Colonic mucosa (tissue), 4 donors: Measurements from ENCODE around the gene CUX1. TPM values are rescaled to one million over a fixed set of nuclear protein-coding genes. Genes with fewer than 3 reads are reported as not detected.
"Not testable (repeated sequence)": the region's sequence is repeated elsewhere in the genome, so short reads cannot be mapped to it uniquely, and the experiment has no call there.

Source experiments
- DNase-seq: peaks from one replicate; pipeline ENCODE4 v3.0.0-alpha.2; 2020
- H3K27ac ChIP-seq: fragments of 200-600 bp; one replicate; pipeline ENCODE4 v1.8.0; 2021
- H3K27me3 ChIP-seq: fragments of 200-600 bp; one replicate; pipeline ENCODE4 v1.8.0; 2021
- H3K36me3 ChIP-seq: fragments of 200-600 bp; one replicate; pipeline ENCODE4 v1.8.0; 2021
- H3K4me1 ChIP-seq: fragments of 200-600 bp; one replicate; pipeline ENCODE4 v1.8.0; 2021; ENCODE audit warnings: mild to moderate bottlenecking
- H3K4me3 ChIP-seq: fragments of 200-600 bp; one replicate; pipeline ENCODE4 v1.8.0; 2021
- H3K9ac ChIP-seq, 2 donors: one replicate each; pipeline ENCODE4 v1.7.0; 2013; ENCODE audit warnings: control low read depth in 2 of 2, low read depth in 2 of 2, low read length in 2 of 2
- H3K9me3 ChIP-seq: fragments of 200-600 bp; one replicate; pipeline ENCODE4 v1.8.0; 2021
- intact Hi-C: fragments of 100-400 bp; cut with DNase I; formaldehyde crosslinking; loops from one replicate; pipeline ENCODE4 v1.14.1; 2022
- total RNA-seq, 2 donors: library from RNA; stranded (reverse); fragmentation: NEBNext Ultra II Directional in 1 of 2; extraction: Animal tissue kit (Norgen Biotek cat#: 25700) in 1 of 2; gene quantifications; one replicate each; pipeline ENCODE4 v1.2.1, GENCODE V29; 2021
- TF ChIP-seq, protein P1 (sequence below): fragments of 200-600 bp; IDR thresholded peaks from one replicate; pipeline ENCODE4 v1.8.0; 2022; ENCODE audit warnings: antibody characterized with exemption, mild to moderate bottlenecking
- donor health status: healthy.
- donor health status: DM: no; HTN: no; CAD: no.
- donor health status: DM: no; HTN: no; CAD: no.

Gene CUX1
- total RNA-seq, 2 donors from 2014 or later: 68.5 to 97.5 TPM

DNA sequence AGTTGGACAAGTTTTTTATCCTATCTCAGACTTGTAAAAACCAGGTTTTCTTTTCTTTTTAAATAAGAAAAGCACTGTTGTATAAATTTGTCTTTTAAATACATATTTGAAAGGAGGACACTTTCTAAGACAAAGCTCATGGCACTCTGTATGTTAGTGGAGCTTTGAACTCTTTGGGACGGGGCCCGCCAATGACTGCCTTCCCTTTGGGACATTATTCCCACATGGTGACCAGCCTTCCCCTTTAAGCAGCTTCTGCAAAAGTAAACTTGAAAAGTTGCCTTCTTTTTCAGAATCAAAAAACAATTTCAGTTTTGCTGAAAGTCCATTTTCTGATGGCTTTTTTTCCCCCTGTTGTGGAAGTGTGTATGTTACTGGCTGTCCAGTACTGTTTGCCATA is 1.8 kb downstream of the CUX1 start:
- Histone ChIP-seq H3K4me1 (no peaks in the 10 kb centered on the region), H3K9me3 (no peaks in the 10 kb centered on the region), H3K36me3 (no peaks in the 10 kb centered on the region), H3K27ac (no peak overlapping the region), H3K4me3 (no peak overlapping the region), H3K27me3 (no peaks in the 10 kb centered on the region), H3K9ac (no peak overlapping the region)
- DNase-seq: no peak
- TF ChIP-seq, protein P1, sequence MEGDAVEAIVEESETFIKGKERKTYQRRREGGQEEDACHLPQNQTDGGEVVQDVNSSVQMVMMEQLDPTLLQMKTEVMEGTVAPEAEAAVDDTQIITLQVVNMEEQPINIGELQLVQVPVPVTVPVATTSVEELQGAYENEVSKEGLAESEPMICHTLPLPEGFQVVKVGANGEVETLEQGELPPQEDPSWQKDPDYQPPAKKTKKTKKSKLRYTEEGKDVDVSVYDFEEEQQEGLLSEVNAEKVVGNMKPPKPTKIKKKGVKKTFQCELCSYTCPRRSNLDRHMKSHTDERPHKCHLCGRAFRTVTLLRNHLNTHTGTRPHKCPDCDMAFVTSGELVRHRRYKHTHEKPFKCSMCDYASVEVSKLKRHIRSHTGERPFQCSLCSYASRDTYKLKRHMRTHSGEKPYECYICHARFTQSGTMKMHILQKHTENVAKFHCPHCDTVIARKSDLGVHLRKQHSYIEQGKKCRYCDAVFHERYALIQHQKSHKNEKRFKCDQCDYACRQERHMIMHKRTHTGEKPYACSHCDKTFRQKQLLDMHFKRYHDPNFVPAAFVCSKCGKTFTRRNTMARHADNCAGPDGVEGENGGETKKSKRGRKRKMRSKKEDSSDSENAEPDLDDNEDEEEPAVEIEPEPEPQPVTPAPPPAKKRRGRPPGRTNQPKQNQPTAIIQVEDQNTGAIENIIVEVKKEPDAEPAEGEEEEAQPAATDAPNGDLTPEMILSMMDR: no peak
- intact Hi-C loops: loop anchor here (5.0 to 10.0 kb wide), 2 partner anchors 214 to 418 kb away; no protein-coding TSS in a partner anchor

DNA sequence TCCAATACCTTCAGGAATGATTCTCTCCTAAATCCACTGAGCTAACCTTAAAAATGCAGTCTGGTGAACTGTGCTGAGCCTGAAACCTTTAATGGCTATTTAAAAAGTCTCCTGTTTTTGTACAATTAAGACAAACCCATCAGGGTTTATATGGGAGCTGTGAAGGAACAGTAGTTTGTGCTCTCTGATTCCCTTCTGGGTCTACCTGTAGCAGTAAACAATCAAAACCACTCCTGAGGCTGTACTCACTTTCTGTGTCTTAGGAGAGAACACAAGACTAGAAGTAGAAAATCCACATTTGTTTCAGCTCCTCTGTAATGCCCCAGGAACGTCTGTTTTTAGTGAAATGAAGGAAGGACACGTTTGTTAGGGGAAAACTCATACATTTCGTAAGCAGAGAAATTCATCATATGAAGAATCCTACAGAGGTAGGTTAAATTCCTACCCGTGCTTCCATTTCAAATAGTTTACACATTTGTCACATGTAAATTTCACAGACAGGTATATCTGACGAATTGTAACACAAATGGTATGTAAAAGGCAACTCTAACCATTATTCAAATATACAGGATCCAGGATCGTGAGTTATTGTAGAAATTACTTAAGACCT is 2.6 kb downstream of the CUX1 start:
- Histone ChIP-seq H3K27ac (no peak overlapping the region), H3K4me3 (no peak overlapping the region), H3K4me1 (no peaks in the 10 kb centered on the region), H3K36me3 (no peaks in the 10 kb centered on the region), H3K27me3 (no peaks in the 10 kb centered on the region), H3K9ac (no peak overlapping the region), H3K9me3 (no peaks in the 10 kb centered on the region)
- intact Hi-C loops: loop anchor here (5.0 to 10.0 kb wide), 2 partner anchors 215 to 417 kb away; no protein-coding TSS in a partner anchor
- TF ChIP-seq, protein P1: no peak
- DNase-seq: no peak

DNA sequence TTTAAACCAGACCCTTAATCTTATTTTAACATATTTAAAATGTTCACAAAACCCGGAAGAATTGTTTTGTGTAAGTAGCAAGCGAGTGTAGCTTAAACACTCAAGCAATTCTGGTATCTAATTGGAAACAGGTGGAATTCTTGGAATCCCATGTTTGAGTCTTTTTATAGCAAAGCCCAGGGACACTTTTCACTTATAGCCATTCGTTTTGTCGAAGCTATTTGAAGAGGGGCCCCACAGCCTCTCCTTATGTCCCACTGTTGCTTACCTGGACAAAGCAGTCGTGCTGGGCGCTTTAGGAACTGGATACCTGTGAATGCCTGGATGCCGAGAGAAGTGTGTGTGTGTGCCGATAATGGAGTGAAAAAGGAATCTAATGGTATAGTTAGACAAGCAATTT is 3.3 kb downstream of the CUX1 start:
- H3K9me3 ChIP-seq: no peaks in the 10 kb centered on the region
- no peaks in the 10 kb centered on the region for H3K4me1 ChIP-seq
- no peaks in the 10 kb centered on the region for H3K36me3 ChIP-seq
- no peak for DNase-seq
- H3K27ac ChIP-seq: no peak overlapping the region
- no peak overlapping the region for H3K4me3 ChIP-seq
- intact Hi-C loops: no loop called here
- no peak overlapping the region for H3K9ac ChIP-seq
- H3K27me3 ChIP-seq: no peaks in the 10 kb centered on the region
- TF ChIP-seq, protein P1: no peak

DNA sequence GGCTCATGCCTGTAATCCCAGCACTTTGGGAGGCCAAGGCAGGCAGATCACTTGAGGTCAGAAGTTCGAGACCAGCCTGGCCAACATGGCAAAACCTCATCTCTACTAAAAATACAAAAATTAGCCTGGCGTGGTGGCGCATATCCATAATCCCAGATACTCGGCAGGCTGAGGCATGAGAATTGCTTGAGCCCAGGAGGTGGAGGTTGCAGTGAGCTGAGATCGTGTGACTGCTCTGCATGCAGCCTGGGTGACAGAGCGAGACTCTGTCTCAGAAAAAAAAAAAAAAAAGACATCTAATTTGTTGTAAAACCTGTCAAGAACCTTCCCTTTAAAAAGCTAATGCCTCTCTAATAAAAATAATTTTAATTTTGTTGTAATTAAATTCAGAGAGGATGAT is 5.2 kb downstream of the CUX1 start:
- H3K27me3 ChIP-seq, DNase-seq, H3K4me1 ChIP-seq, H3K36me3 ChIP-seq, H3K4me3 ChIP-seq, intact Hi-C loops, H3K27ac ChIP-seq, H3K9me3 ChIP-seq, H3K9ac ChIP-seq: not testable (repeated sequence)

DNA sequence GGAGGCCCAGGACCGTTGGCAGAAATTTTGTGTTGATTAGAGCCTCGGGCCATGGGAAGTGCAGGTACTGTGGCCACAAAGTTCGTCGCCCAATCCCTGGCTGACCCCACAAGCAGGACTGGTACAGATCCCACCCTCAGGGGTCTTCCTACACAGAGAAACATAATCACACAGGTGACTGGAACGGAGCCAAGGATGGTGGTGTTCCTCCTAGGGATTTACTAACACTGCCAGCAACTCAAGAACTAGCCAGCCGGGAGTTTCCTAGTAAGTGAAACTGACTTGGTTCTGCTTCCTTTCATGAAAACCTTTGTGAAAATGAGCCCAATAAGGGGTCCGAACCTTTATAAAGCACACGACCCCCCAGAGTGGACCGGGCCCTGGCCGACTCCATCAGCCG is 5.7 kb downstream of the CUX1 start:
- Histone ChIP-seq H3K27me3 (no peaks in the 10 kb centered on the region), H3K4me3 (no peak overlapping the region), H3K27ac (no peak overlapping the region), H3K9ac (no peak overlapping the region), H3K9me3 (no peaks in the 10 kb centered on the region), H3K36me3 (no peaks in the 10 kb centered on the region), H3K4me1 (no peaks in the 10 kb centered on the region)
- TF ChIP-seq, protein P1: no peak
- DNase-seq: no peak
- intact Hi-C loops: no loop called here

DNA sequence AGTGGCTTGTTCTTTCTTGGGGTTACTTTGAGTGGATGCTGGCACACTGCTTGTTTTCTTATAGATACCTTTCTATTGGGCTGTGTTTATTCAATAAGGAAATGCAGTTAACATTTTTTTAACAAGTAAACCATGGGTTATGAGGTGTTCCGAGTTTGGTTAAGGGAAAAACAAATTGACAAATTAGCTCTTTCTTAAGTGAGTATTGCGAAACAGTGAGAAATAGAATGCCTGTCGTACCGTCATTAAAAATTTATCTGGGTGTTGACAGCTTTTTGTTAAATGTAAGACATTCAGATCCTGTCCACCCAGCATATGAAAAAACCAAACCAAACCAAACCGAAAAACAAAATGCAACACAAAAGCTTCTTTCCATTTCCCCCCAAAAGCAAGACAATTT is 6.2 kb downstream of the CUX1 start:
- H3K4me1 ChIP-seq: no peaks in the 10 kb centered on the region
- TF ChIP-seq, protein P1: no peak
- H3K9ac ChIP-seq: no peak overlapping the region
- H3K4me3 ChIP-seq: no peak overlapping the region
- H3K36me3 ChIP-seq: no peaks in the 10 kb centered on the region
- intact Hi-C loops: no loop called here
- H3K27me3 ChIP-seq: no peaks in the 10 kb centered on the region
- no peaks in the 10 kb centered on the region for H3K9me3 ChIP-seq
- no peak for DNase-seq
- H3K27ac ChIP-seq: no peak overlapping the region
